ENCODE results near the gene GABRA4.

- TF ChIP-seq EP300 (IDR thresholded peaks at IDR 0.05) (no peak), POLR2A (IDR thresholded peaks at IDR 0.05) (no peak), CTCF (IDR thresholded peaks at IDR 0.05) (no peak)
Observed at GRCh38 chr4:47002580-47002979, 9.2 kb upstream of the GABRA4 start.
